ENCODE data around the gene CACTIN.

Gene CACTIN

GRCh38 chr19:3608079-3608641 is 18.4 kb downstream of the CACTIN start:
- no peak for DNase-seq

- DNase-seq, result no peak
Measured at GRCh38 chr19:3607303-3608078, 19.1 kb downstream of the CACTIN start.

- no peak for DNase-seq
Measured at GRCh38 chr19:3606690-3607289, 19.8 kb downstream of the CACTIN start, which contains the start of gene TBXA2R. Gene TBXA2R (minus strand): TSS chr19:3606875. CDS start chr19:3600634, 6,241 bp downstream.

- DNase-seq, result no peak
Measured at GRCh38 chr19:3606174-3606689, 20.4 kb downstream of the CACTIN start.

GRCh38 chr19:3605770-3606169 is 20.8 kb downstream of the CACTIN start:
- DNase-seq, result no peak

- no peak for DNase-seq
Measured at GRCh38 chr19:3605361-3605760, 21.2 kb downstream of the CACTIN start.

GRCh38 chr19:3604987-3605343 is 21.6 kb downstream of the CACTIN start:
- no peak for DNase-seq

GRCh38 chr19:3604227-3604986 is 22.2 kb downstream of the CACTIN start:
- no peak for DNase-seq

GRCh38 chr19:3603121-3603811 is 23.3 kb downstream of the CACTIN start:
- DNase-seq, result no peak

GRCh38 chr19:3601021-3601420 is 25.6 kb downstream of the CACTIN start:
- no peak for DNase-seq

GRCh38 chr19:3599776-3600187 is 26.8 kb downstream of the CACTIN start:
- DNase-seq, result no peak

GRCh38 chr19:3595521-3596061 is 31.0 kb downstream of the CACTIN start:
- DNase-seq, result no peak

- DNase-seq, result no peak
Measured at GRCh38 chr19:3593156-3593555, 33.4 kb downstream of the CACTIN start.

GRCh38 chr19:3591876-3592613 is 34.5 kb downstream of the CACTIN start:
- DNase-seq, result no peak

- no peak for DNase-seq
Measured at GRCh38 chr19:3590991-3591659, 35.5 kb downstream of the CACTIN start.

- no peak for DNase-seq
Measured at GRCh38 chr19:3589949-3590348, 36.6 kb downstream of the CACTIN start.

GRCh38 chr19:3589439-3589838 is 37.2 kb downstream of the CACTIN start:
- no peak for DNase-seq

GRCh38 chr19:3586707-3587346 is 39.8 kb downstream of the CACTIN start:
- DNase-seq, result no peak

- no peak for DNase-seq
Measured at GRCh38 chr19:3586127-3586626, 40.4 kb downstream of the CACTIN start.

All from SIG-M5 (cell line).